HCEC 1CT (cell line): Measurements from ENCODE around the gene SH2D7.

Experiments used
- DNase-seq: peaks from one replicate; pipeline ENCODE4 v3.0.0-alpha.2; 2017

Gene SH2D7

GRCh38 chr15:78079298-78080087, 12.9 kb upstream of the SH2D7 start:
- no peak for DNase-seq

- no peak for DNase-seq
These were observed 12.3 kb upstream of the SH2D7 start for GRCh38 chr15:78080088-78080460.

GRCh38 chr15:78082106-78082742, 10.1 kb upstream of the SH2D7 start:
- no peak for DNase-seq

GRCh38 chr15:78082743-78083110, 9.6 kb upstream of the SH2D7 start:
- no peak for DNase-seq

- no peak for DNase-seq
These were observed 9.2 kb upstream of the SH2D7 start for GRCh38 chr15:78083186-78083585.

GRCh38 chr15:78083687-78084448, 8.5 kb upstream of the SH2D7 start:
- no peak for DNase-seq

- DNase-seq: no peak
These were observed 8.0 kb upstream of the SH2D7 start for GRCh38 chr15:78084449-78084750.

GRCh38 chr15:78085928-78086327, 6.4 kb upstream of the SH2D7 start:
- peak; percentile 50 for DNase-seq

- no peak for DNase-seq
These were observed 4.2 kb upstream of the SH2D7 start for GRCh38 chr15:78087951-78088772.

- DNase-seq: no peak
These were observed 3.6 kb upstream of the SH2D7 start for GRCh38 chr15:78088773-78089080.

- no peak for DNase-seq
These were observed 1.8 kb upstream of the SH2D7 start for GRCh38 chr15:78090422-78091063.

GRCh38 chr15:78093242-78094020, 1.1 kb downstream of the SH2D7 start:
- peak; percentile 92 for DNase-seq

GRCh38 chr15:78097667-78098066, 5.3 kb downstream of the SH2D7 start:
- no peak for DNase-seq

- no peak for DNase-seq
These were observed 5.9 kb downstream of the SH2D7 start for GRCh38 chr15:78098131-78098755.

GRCh38 chr15:78100886-78101285, 8.5 kb downstream of the SH2D7 start:
- DNase-seq: no peak

GRCh38 chr15:78101423-78102105, 9.2 kb downstream of the SH2D7 start:
- no peak for DNase-seq

- DNase-seq: no peak
These were observed 9.8 kb downstream of the SH2D7 start for GRCh38 chr15:78102211-78102610.

GRCh38 chr15:78102741-78103140, 10.4 kb downstream of the SH2D7 start:
- DNase-seq: no peak

GRCh38 chr15:78103406-78104118, 11.2 kb downstream of the SH2D7 start:
- no peak for DNase-seq

- DNase-seq: no peak
These were observed 11.7 kb downstream of the SH2D7 start for GRCh38 chr15:78104119-78104479.
